Uterus (tissue), 2 donors: ENCODE measurements around the gene KRTAP10-5.

Experiments used
- POLR2A ChIP-seq, 2 donors: fragments of 450-650 bp; IDR thresholded peaks; one replicate each; pipeline ENCODE4 v1.6.1; 2016; ENCODE audit warnings: antibody characterized with exemption in 2 of 2, mild to moderate bottlenecking in 1 of 2, moderate library complexity in 1 of 2
- TF ChIP-seq, protein P1 (sequence below), 4 experiments: fragments of 200-600 bp in 2 of 4; fragments of 450-650 bp in 2 of 4; sonication (generic) in 2 of 4; IDR thresholded peaks; one replicate each; pipeline ENCODE4 v1.5.1; 2016 to 2019; ENCODE audit warnings: antibody characterized with exemption in 4 of 4, mild to moderate bottlenecking in 2 of 4, moderate library complexity in 1 of 4

DNA sequence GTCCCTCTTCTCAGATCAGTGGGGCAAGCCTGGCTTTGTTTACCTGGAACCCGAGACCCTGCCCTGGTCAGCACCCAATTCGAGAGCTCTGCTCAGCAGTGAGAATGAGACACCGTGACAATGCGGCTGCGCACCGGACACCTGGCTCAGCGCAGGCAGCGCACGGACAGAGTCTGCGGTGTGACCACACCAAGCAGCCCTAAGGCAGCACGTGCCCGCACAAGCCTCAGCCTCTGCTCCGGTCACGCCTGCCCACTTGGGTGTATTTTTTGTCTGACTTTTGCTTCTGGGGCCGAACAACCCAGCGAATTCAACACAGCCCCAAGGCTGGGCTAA lies 36.2 kb upstream of the KRTAP10-5 start:
- TF ChIP-seq, protein P1, sequence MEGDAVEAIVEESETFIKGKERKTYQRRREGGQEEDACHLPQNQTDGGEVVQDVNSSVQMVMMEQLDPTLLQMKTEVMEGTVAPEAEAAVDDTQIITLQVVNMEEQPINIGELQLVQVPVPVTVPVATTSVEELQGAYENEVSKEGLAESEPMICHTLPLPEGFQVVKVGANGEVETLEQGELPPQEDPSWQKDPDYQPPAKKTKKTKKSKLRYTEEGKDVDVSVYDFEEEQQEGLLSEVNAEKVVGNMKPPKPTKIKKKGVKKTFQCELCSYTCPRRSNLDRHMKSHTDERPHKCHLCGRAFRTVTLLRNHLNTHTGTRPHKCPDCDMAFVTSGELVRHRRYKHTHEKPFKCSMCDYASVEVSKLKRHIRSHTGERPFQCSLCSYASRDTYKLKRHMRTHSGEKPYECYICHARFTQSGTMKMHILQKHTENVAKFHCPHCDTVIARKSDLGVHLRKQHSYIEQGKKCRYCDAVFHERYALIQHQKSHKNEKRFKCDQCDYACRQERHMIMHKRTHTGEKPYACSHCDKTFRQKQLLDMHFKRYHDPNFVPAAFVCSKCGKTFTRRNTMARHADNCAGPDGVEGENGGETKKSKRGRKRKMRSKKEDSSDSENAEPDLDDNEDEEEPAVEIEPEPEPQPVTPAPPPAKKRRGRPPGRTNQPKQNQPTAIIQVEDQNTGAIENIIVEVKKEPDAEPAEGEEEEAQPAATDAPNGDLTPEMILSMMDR (IDR thresholded peaks at IDR 0.05): no peak
- no peak for TF ChIP-seq POLR2A (IDR thresholded peaks at IDR 0.05)
